ENCODE data around the gene MRPS25. TPM values are rescaled to one million over a fixed set of nuclear protein-coding genes. Genes with fewer than 3 reads are reported as not detected.

MRPS25 gene
- total RNA-seq (2014; rRNA removed; shearing (Covaris generic)) (7.0 and 27.2 TPM in 2 replicates), polyA plus RNA-seq (2016; fragmentation: Nextera tagmentation; extraction: Ambion mirVana) (41.7 and 41.8 TPM in 2 replicates)

- WGBS, 2 experiments (ENCODE audit: low coverage in 1 of 2, low lambda C conversion rate in 2 of 2, missing lambda C conversion rate in 2 of 2), result 1% methylated on average over 61 to 65 of the region's 69 CpGs
- Histone ChIP-seq H2AFZ (peak within 1 kb of the TSS; percentile 92), H3F3A (ENCODE audit: insufficient read depth) (no peaks in the 10 kb centered on the region; the same call in 1 of the 2 replicates), H4K20me1 (ENCODE audit: insufficient read depth) (no peaks in the 10 kb centered on the region), H3K79me2 (ENCODE audit: insufficient read depth) (peaks cover 32% of the 10 kb centered on the region), H3K36me3 (ENCODE audit: low read depth) (no peaks in the 10 kb centered on the region), H3K9me3 (ENCODE audit: low read depth) (no peaks in the 10 kb centered on the region), H3K27ac (peak within 1 kb of the TSS; percentile 73), H3K4me3 (peak within 1 kb of the TSS; percentile 93), H3K4me1 (ENCODE audit: insufficient read depth) (peaks cover 15% of the 10 kb centered on the region), H3K4me2 (ENCODE audit: unreplicated experiment) (peak within 1 kb of the TSS; percentile 85), H3K9ac (peak within 1 kb of the TSS; percentile 97), H3K27me3 (replicated peaks; ENCODE audit: insufficient read depth) (no peaks in the 10 kb centered on the region), H3K9me2 (ENCODE audit: insufficient read depth) (no peaks in the 10 kb centered on the region)
- peak; percentile 99 for DNase-seq
- in situ Hi-C loops (cut with MboI), result no loop called here
- no peak for TF ChIP-seq EZH2 (IDR thresholded peaks at IDR 0.05; ENCODE audit: insufficient read depth, poor library complexity, severe bottlenecking)
- TF ChIP-seq EZH2phosphoT487 (IDR thresholded peaks at IDR 0.05; ENCODE audit: insufficient read depth, low read depth), result no peak
Measured at GRCh38 chr3:15064835-15065549, at the start of gene MRPS25. Gene MRPS25, minus strand, starts transcription at chr3:15065315. Its CDS starts 121 bp downstream, at chr3:15065194.

- WGBS, 2 experiments (ENCODE audit: low coverage in 1 of 2, low lambda C conversion rate in 2 of 2, missing lambda C conversion rate in 2 of 2), result 55 to 56% methylated on average over 3 of the region's 3 CpGs
- Histone ChIP-seq H3K27me3 (replicated peaks; ENCODE audit: insufficient read depth) (no peaks in the 10 kb centered on the region; the same call in 1 of the 2 replicates), H3K9ac (no peak overlapping the region), H3K9me3 (ENCODE audit: low read depth) (no peaks in the 10 kb centered on the region), H4K20me1 (ENCODE audit: insufficient read depth) (no peaks in the 10 kb centered on the region), H3K4me1 (ENCODE audit: insufficient read depth) (no peaks in the 10 kb centered on the region), H3K9me2 (ENCODE audit: insufficient read depth) (no peaks in the 10 kb centered on the region), H3F3A (ENCODE audit: insufficient read depth) (no peaks in the 10 kb centered on the region), H2AFZ (no peak overlapping the region), H3K4me3 (no peak overlapping the region), H3K36me3 (ENCODE audit: low read depth) (no peaks in the 10 kb centered on the region), H3K4me2 (ENCODE audit: unreplicated experiment) (no peak overlapping the region), H3K27ac (no peak overlapping the region), H3K79me2 (ENCODE audit: insufficient read depth) (no peaks in the 10 kb centered on the region)
- TF ChIP-seq EZH2 (IDR thresholded peaks at IDR 0.05; ENCODE audit: insufficient read depth, poor library complexity, severe bottlenecking) (no peak), EZH2phosphoT487 (IDR thresholded peaks at IDR 0.05; ENCODE audit: insufficient read depth, low read depth) (no peak)
- in situ Hi-C loops (cut with MboI), result loop anchor here (10.0 kb wide), 1 partner anchor 301 kb away; no protein-coding TSS in a partner anchor
- no peak for DNase-seq
Measured at GRCh38 chr3:15113884-15114283, 48.8 kb upstream of the MRPS25 start.

DNA sequence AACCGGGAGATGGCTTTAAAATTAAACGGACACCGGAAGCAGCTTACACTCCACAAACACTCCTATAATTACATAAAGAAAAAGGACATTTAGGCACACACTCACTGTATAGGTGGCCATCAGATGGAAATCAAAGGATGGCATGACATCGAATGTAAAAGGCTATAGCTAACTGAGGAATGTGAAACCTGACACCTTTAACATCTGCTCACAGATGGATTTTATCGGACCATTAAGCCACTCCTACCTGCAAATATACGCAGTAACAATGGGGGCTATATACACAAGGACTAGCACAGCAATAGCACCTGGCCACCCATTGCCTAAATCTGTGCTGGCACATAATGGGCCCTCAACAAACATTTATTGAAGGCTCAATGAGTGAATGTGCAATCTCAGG lies 48.4 kb upstream of the MRPS25 start:
- DNase-seq, result no peak
- Histone ChIP-seq H2AFZ (no peak overlapping the region), H3K9me2 (ENCODE audit: insufficient read depth) (no peaks in the 10 kb centered on the region), H3F3A (ENCODE audit: insufficient read depth) (no peaks in the 10 kb centered on the region), H3K27ac (no peak overlapping the region), H3K4me1 (ENCODE audit: insufficient read depth) (no peaks in the 10 kb centered on the region), H3K27me3 (replicated peaks; ENCODE audit: insufficient read depth) (no peaks in the 10 kb centered on the region; the same call in 1 of the 2 replicates), H3K9ac (no peak overlapping the region), H4K20me1 (ENCODE audit: insufficient read depth) (no peaks in the 10 kb centered on the region), H3K4me3 (no peak overlapping the region), H3K79me2 (ENCODE audit: insufficient read depth) (no peaks in the 10 kb centered on the region), H3K4me2 (ENCODE audit: unreplicated experiment) (no peak overlapping the region), H3K36me3 (ENCODE audit: low read depth) (no peaks in the 10 kb centered on the region), H3K9me3 (ENCODE audit: low read depth) (no peaks in the 10 kb centered on the region)
- TF ChIP-seq EZH2phosphoT487 (IDR thresholded peaks at IDR 0.05; ENCODE audit: insufficient read depth, low read depth) (no peak), EZH2 (IDR thresholded peaks at IDR 0.05; ENCODE audit: insufficient read depth, poor library complexity, severe bottlenecking) (no peak)
- 33 to 43% methylated on average over 6 of the region's 6 CpGs for WGBS, 2 experiments (ENCODE audit: low coverage in 1 of 2, low lambda C conversion rate in 2 of 2, missing lambda C conversion rate in 2 of 2)
- in situ Hi-C loops (cut with MboI), result loop anchor here (10.0 kb wide), 1 partner anchor 301 kb away; no protein-coding TSS in a partner anchor

DNA sequence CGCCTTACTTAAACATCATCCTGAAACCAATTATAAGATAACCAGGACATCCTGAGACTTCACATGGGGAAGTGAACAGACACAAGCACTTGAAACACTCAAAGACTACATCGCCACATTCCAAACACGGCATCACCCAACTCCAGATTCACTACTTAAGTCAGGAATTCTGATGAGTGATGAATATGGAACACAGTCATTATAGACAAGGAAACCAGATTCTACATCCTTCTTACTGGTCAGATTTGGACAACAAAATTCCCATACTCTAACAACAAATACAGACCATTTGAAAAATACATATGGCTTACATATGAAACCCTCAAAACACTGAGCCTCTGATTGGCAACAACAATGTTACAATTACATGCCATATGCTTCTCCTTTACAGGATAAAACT lies 46.9 kb upstream of the MRPS25 start:
- no peak overlapping the region for H3K4me2 ChIP-seq (ENCODE audit: unreplicated experiment)
- no peaks in the 10 kb centered on the region; the same call in 1 of the 2 replicates for H3K27me3 ChIP-seq (replicated peaks; ENCODE audit: insufficient read depth)
- TF ChIP-seq EZH2phosphoT487 (IDR thresholded peaks at IDR 0.05; ENCODE audit: insufficient read depth, low read depth) (no peak), EZH2 (IDR thresholded peaks at IDR 0.05; ENCODE audit: insufficient read depth, poor library complexity, severe bottlenecking) (no peak)
- H3F3A ChIP-seq (ENCODE audit: insufficient read depth), result no peaks in the 10 kb centered on the region
- H3K36me3 ChIP-seq (ENCODE audit: low read depth), result no peaks in the 10 kb centered on the region
- no peaks in the 10 kb centered on the region for H3K4me1 ChIP-seq (ENCODE audit: insufficient read depth)
- no peaks in the 10 kb centered on the region for H3K9me3 ChIP-seq (ENCODE audit: low read depth)
- H3K9ac ChIP-seq, result no peak overlapping the region
- no peaks in the 10 kb centered on the region for H3K9me2 ChIP-seq (ENCODE audit: insufficient read depth)
- H3K4me3 ChIP-seq, result no peak overlapping the region
- H3K79me2 ChIP-seq (ENCODE audit: insufficient read depth), result no peaks in the 10 kb centered on the region
- in situ Hi-C loops (cut with MboI), result loop anchor here (10.0 kb wide), 1 partner anchor 303 kb away; no protein-coding TSS in a partner anchor
- no peak for DNase-seq
- H4K20me1 ChIP-seq (ENCODE audit: insufficient read depth), result no peaks in the 10 kb centered on the region
- WGBS, 2 experiments (ENCODE audit: low coverage in 1 of 2, low lambda C conversion rate in 2 of 2, missing lambda C conversion rate in 2 of 2), result 61 to 64% methylated on average over 3 of the region's 3 CpGs
- H2AFZ ChIP-seq, result no peak overlapping the region
- H3K27ac ChIP-seq, result no peak overlapping the region
